NOMO-1 (cell line): Measurements from ENCODE around the gene NSUN2.
A peak's percentile ranks its signal among the peaks of the same experiment; 100 is the strongest.

ENCODE experiments used
- DNase-seq, 2 experiments: peaks; one replicate each; lab custom pipeline; 2025; ENCODE audit not compliant: unreplicated experiment in 2 of 2; lab: John Stamatoyannopoulos, UW

The NSUN2 gene

DNA sequence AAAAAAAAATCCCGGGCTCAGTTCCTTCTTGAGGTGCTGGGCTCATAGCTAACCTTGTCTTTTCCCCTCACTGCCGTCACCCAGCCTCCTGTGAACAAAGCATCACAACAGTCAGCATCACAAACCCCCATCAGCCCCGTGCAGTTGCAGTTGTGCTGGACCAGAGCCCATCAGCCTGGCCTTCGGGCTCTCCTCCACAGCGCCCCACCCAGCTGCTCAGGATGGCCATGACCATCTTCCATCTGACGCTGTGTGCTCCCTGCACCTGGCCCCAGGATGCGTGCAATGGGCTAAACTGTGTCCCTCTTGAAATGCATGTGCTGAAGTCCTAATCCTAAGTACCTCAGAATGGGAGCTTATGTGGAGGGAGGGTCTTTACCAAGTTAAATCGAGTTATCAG is 48.1 kb downstream of the NSUN2 start:
- DNase-seq: no peak

DNA sequence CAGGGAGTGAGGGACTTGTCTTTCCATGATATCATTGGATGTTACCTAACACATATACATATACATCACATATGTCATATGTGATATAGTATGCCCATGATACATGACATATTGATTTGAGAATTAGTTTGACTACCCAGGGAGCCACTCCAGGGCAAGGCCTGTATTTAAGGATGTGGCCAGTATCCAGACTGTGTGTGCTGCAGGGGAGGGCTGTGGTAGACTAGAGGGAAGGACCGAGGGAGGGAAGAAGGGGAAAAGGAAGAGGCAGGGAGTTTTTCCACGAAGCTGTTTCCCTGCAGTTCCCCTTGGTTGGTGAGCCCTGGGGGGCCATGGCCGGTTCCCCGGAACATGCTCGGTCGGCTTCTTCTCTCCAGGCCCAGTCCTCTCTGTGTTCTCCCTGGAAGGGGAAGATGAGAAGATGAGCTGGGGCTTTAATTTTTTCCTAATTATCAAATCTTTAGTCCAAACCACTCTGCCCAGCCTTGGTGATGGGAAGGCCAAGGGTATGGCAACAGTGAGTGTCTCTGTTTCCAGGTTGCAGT is 48.7 kb downstream of the NSUN2 start:
- DNase-seq: no peak

DNA sequence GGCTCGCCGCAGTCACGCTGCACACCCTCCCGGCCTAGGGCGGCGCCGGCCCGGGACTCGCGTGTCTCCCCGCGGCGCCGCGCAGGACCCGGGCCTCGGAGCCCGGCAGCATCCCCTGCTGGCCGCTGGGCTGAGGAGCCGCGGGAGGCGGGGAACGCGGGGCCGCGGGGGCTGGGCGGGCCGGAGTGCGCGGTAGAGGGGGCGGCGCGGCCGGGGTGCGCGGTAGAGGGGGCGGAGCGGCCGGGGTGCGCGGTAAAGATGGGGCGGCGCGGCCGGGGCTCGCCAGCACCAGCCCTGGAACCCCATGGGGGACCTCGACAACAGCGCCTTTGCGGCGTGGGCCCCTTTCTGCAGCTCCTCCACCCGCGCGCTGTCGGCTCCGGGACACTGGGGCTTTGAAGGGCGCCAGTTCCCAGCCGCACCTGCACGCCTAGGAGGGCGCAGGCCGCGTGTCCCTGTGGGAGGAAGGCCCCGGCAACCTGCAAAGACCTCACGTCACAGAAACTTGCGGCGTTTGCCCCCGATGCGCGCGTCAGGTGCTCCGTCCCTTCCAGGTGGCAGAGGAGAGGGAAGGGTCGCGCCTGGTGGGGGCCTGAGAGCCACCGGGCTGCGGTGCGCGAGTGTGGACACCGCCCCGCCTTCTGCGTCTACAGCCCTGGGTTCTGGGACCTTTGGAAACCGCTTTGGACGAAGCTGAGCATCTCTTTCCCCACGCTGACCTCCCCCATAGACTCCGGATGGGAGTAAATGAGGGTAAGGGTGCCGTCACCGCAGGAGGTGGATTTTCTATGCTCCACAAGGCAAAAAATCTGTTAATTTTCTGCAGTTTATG is 49.6 kb downstream of the NSUN2 start:
- peak; percentile 33 to 45 for DNase-seq

DNA sequence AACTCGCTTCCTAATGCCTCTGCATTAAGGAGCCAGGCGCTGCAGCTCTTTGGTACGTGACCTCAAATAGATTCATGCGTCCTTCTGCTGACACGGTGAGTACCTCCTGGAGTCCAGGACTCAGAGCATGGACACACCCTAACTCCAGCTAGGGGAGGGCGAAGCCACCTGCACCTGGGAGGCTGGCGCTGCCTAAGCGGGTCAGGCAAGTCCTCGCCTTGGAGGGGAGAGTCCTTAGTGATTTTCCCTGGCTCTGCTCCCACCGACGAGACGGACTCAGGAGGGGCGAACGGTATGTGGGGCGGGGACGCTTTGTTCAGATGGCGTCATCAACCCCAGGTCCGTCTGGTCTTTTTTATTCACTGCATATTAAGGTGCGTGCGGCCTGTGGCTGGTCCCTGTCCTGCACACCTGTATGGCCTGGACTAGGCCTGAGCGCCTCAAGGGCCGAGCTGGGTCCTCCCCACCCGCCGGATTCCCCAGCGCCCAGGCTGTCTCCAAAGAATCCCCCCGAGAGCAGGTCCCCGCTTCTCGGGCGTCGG is 50.3 kb downstream of the NSUN2 start:
- DNase-seq: no peak

DNA sequence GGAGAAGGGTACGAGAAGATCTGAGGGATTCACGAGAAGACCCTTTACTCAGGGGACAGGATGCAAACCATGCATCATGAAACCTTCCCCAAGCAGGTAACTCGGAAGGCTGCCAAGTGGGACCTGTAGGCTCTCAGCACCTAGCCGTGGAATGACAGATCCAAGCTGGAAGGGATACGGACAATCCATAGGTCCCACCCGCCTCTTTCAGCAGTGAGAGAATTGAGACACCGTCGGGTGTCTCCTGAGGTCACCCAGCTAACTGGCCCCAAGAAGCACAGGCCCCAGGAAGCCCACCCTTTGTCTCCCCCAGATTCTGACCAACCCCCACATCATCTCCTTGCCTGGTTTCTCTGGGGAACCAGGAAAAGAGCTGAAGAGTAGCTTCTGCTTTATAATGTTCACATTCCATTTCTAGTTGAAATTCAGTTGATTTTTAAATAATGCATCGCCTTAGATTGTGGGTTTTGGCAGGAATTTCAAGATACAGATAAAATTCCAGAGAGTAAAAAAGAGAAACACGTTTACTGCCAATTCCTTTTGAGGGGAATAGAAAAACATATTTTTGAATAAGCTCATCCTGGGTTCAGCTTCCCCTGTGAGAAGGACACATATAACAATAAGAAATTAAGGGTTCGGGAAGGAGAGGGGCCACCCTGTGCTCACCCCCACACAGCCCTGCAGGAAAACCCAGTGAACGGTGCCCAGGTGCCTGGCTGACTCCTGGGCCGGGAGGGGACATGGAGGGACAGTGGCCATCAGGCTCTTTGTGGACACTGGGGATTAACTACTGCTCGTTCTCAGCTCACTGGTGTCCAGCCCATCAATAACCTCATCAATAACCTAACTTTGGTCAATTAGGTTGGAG is 51.1 kb downstream of the NSUN2 start:
- DNase-seq: no peak

DNA sequence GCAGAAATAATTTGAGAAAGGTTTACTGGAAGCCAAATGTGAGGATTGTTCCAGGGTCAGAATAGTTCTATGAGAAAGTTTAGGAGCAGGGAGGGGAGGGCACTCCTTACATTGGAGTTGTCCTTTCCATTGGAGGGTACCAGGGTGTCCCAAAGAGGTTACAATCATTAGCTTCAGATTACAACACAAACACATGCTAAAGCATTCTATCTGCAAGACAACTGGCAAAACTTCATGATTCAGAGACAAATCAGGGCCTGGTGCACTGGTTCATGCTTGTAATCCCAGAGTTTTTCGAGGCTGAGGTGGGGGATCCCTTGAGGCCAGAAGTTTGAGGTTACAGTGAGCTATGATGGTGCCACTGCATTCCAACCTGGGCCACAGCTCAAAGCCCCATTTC is 51.8 kb downstream of the NSUN2 start:
- no peak for DNase-seq

DNA sequence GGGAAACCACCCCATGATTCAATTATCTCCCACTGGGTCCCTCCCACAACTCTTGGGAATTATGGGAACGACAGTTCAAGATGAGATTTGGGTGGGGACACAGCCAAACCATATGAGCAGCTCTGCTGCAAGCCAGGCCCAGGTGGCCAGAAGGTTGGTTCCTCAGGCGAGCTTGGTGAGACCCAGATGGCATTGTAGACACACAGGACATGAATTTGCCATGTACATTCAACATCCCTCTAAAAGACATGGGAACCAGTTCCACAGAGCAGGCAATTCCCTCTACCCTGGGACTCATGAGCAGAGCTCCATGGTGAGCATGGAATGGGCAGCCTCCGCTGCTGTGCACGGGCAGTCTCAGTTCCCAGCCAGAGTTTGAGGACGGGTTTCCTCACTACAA is 53.3 kb downstream of the NSUN2 start:
- DNase-seq: no peak

DNA sequence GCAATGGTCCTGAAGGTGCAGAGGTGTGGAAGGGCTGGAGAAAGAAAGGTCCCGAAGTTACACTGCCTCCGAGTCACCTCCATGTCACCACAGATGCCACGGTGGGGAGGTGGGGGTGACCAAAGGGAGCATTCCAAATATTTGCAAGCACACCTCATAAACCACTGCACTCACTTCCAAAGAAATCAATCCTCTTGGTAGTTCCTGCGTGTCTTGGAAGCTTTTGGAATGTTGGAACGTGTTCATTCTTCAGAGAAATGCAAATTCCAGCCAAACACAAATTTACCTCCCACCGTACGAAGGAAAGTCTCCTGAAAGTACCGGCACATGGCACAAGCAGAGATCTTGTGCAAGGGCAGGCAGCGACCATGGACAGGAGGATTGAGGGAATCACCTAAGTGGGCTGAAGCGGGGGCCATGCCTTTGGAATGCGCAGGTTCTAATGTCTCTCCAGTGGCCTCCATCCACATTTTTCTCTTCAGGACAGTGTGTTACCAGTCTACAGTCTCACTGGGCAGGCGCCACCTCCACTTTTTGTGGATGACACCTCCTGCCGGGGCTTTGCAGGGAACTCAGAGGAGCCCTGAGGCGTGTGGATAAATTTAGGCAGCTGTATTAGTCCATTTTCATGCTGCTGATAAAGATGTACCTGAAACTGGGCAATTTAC is 54.0 kb downstream of the NSUN2 start:
- DNase-seq: no peak

DNA sequence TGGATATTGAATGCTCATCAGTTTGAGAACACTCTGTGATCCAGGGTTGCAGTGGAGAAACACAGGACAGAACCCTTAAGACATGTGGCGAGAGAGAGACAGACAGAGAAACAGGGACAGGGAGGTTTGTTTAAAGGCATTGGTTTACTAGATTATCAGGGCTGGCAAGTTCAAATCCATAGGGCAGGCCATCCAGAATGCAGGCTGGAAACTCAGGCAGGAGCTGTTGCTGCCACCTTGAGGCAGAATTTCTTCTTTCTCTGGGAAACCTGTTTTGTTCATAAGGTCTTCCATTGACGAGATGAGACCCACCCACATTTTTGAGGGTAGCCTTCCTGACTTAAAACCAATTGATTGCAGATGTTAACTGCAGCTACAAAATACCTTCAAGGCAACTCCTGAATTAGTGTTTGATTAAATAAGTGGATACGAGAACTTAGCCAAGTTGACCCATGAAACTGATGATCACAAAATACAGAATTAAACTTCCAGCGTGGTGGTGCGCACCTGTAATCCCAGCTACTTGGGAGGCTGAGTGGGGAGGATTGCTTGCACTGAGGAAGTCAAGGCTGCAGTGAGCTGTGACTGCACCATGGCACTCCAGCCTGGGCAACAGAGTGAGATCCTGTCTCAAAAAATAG is 55.9 kb downstream of the NSUN2 start:
- DNase-seq: peak in 1 of 2 experiments; percentile 41

DNA sequence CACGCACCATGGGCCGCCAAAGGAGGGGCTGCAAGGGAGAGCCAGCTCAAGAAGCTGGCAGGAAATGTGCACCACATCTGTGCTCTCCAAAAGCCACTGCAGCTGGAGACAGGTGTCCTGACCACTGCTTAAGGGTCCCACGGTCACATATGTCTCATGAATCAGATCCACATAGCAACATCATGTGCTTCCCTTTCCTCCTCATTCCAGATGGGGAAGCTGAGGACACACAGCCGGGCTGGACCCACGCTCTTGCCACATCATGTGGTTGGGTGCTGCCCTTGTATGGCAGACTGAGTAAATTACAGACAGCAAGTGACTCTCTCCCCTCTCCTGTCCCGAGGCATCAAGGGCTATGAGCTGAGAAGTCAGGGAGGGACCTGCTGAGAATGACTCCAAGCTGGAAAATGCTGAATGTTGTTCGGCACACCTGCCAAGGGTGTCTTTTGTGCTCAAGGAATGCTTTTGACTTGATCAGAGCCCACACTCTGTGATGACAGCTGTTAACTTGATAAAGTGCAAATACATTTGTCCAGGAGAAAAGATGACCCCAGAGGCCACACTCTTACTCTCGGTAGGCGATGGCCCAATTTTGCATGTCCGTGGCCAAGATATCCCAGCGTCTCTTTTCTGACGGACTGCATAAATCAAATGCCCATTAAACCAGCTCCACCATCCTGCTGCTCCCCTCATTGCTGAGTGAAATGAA is 58.2 kb downstream of the NSUN2 start:
- peak in 1 of 2 experiments; percentile 15 for DNase-seq

DNA sequence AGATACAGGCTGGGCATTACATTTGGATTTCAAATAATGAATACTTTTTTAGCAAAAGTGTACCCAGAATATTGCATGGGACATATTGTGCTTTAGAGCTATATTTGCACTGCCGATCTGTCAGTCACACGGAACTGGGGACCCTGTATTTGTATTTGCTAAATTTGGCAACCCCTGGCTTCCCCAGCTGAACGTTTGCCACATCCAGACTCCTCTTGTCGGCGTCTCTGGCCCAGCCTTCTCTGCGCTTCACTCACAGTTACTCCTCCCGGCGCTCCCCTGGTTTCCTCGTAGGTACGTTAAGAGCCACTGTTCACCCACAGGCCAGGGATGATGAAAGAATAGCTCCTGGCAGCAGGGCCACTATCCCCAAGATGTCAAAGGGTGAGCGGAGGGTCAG is 58.7 kb downstream of the NSUN2 start:
- no peak for DNase-seq

DNA sequence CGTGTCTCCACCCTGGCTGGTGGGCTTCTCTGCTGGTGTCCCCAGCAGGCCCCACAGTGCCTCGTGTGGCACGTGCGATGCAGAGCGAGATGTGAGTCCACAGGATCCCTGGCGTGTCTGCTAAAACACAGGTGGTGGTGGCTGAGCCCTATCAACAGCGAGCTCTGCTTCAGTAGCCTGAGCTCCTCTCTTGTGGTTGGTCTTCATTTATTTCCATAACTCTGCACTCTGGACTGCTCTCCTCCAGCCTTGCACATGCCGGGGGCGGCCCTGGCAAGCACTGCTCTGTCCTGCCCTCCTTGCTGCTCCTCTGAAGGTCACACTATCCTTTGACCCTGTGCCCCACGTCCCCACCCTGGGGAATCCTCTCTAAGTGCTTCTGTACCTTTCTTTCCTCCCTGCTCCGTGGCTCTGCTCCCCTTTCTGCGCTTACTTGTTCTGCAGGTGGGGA is 59.2 kb downstream of the NSUN2 start:
- no peak for DNase-seq

DNA sequence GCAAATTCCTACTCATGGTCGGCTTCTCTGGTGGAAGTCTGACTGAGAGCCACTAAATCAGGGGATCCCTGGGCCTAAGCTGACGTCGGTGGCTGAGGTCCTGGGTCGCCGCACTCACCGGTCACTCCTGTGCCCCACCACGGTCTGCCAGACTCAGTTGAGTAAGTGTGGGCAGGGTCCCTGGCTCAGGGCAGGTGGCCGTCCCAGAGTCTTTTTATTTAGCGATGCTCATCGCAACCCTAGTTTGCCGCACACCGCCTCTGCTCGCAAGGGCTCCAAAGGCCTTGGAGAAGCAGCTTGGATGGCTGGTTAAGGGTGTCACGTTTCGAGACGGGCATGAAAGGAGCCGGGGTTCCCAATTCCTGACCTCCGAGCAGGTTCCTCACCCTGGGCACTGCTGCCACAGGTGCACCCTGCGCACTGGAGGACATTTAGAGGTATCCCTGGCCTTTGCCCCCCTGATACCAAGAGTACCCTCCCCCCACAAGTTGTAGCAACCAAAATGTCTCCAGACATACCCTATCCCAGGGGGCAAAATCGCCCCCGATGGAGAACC is 59.9 kb downstream of the NSUN2 start:
- DNase-seq: no peak

DNA sequence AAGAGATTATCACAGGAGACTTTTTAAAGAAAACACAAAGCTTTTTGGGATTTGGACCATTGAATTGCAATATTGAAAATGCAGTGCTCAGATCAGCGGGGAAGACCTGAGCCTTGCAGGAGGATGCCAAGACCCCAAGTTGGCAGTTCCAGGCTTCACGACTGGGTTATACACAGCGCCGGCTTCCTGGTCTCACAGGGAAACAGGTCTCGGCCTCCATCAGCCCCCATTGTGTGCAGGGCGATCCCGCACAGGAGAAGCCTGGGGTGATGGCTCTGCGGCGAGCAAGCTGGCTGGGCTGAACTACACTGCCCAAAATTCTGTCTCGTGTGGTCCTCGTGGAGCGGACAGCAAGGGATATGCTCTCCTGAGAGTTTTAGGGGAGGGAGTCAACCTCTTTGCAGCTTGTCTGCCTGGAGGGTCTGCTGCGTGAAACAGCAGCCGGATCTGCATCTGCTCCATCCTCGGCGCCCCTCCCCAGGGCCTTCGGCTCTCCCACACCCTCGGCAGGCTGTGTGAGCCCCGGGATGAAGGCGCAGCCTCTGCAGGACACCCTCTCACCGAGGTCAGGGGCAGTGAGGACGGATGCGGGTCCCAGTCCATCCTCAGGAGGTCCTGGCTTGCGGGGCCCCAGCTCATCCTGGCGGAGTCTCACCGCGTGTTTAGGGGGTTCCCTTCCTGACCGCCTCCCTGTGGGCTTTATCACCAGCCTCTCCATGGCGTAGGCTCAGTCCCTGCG is 60.6 kb downstream of the NSUN2 start:
- no peak for DNase-seq

DNA sequence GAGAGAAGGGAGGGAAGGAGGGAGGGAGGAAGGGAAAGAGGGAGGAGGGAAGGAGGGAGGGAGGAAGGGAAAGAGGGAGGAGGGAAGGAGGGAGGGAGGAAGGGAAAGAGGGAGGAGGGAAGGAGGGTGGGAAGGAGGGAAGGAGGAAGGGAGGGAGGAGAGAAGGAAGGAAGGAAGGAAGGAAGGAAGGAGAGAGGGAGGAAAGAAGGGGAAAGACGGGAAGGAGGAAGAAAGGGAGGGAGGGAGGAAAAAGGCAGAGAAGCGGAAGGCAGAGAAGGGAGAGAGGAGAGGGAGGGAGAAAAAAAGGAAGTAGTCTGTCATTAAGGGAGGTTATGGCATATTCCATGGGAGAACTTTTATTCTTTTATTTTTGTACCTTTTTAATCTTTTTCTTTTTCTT is 61.2 kb downstream of the NSUN2 start:
- DNase-seq: peak in 1 of 2 experiments; percentile 13

DNA sequence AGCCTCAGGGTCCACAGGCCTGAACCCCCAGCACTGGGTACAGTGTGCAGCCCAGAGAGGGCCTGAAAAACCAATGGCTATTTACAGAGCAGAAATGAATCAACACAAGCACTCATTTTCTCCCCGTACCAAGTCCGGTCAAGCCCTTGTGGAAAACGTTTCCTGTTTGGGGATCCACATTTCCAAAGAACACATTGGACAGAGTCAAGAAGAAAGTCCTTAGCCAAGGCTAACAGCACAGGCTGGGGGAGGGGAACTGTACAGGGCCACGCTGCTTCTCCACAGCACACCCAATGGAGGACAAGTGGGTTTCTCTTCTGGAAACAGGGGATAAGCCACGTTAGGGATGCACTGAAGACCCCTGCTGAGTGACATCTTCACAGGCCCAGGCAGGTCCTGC is 62.3 kb downstream of the NSUN2 start:
- DNase-seq: no peak

DNA sequence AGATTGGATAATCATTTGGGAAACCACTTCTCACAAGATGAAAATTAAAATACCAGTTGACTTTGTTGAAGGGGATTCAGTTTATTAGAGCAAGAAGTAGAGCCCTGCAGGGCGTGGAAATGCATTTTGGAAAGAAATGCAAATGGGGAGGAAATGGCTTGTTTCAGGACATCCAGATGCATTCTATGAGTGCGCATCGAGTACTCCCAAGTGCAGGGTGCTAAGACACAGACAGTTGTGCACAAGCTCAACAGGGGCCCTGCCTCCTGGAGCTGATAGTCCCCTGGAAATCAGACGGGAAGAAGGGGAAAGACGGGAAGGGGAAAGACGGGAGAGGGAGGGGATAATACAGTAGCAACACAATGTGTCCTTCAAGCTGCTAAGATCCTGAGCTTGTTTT is 64.0 kb downstream of the NSUN2 start:
- no peak for DNase-seq

DNA sequence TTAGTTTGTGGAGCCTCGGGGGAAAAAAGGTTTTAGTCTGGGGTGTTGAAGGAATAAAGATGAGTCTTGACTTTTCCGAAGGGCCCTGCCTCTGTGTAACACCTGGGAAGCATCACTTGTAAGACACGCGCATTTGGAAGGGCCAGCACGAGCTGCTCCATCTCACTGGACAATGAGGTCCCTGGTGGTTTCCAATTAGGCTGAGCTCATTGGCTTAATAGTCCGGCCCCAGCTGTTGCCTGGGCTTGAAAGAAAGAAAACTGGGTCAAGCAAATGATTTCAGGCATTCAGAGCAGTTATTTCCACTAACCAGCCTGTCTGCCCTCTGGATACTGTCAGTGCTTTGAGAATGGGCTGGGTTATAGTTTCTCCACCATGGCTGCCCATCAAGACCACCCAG is 64.5 kb downstream of the NSUN2 start:
- DNase-seq: no peak

DNA sequence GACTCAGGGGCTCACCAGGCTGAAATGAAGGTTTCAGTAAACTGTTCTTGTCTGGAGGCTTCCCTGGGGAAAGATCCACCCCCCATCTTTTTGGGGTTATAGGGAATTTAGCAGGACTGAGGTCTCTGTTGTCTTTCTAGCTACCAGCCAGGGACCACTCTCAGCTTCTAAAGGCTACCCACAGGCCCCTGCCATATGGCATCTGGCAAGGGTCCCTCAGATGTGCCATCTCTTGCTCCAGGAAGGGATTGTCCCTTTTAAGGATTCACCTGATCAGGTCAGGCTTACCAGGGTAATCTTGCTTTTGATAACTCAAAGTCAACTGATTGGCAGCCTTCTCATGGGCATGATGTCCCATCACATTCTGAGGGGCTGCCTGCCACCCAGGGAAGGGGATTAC is 65.0 kb downstream of the NSUN2 start:
- DNase-seq: no peak
